HG02798 (cell line): ENCODE measurements around the gene RRN3.
"Not testable (repeated sequence)": the region's sequence is repeated elsewhere in the genome, so short reads cannot be mapped to it uniquely, and the experiment has no call there.

Source experiments
- ATAC-seq: cut with Tn5 transposase; IDR thresholded peaks from one replicate; pipeline ENCODE4 v1.9.1; 2021; ENCODE audit warnings: mild to moderate bottlenecking; ENCODE audit not compliant: unreplicated experiment, poor library complexity

The RRN3 gene

GRCh38 chr16:15052747-15053476 is 41.2 kb downstream of the RRN3 start:
- ATAC-seq: no peak

GRCh38 chr16:15051387-15051951 is 42.6 kb downstream of the RRN3 start:
- no peak for ATAC-seq

- ATAC-seq: not testable (repeated sequence)
These were observed 43.6 kb downstream of the RRN3 start for GRCh38 chr16:15050440-15050839.

- no peak for ATAC-seq
These were observed 44.4 kb downstream of the RRN3 start for GRCh38 chr16:15049581-15050180.

GRCh38 chr16:15046692-15047376 is 47.2 kb downstream of the RRN3 start:
- no peak for ATAC-seq

- ATAC-seq: not testable (repeated sequence)
These were observed 48.8 kb downstream of the RRN3 start for GRCh38 chr16:15045270-15045669.

GRCh38 chr16:15044286-15044685 is 49.8 kb downstream of the RRN3 start:
- ATAC-seq: no peak

- no peak for ATAC-seq
These were observed 50.7 kb downstream of the RRN3 start for GRCh38 chr16:15043344-15043743.

- no peak for ATAC-seq
These were observed 52.6 kb downstream of the RRN3 start for GRCh38 chr16:15041271-15042004.

GRCh38 chr16:15038689-15039088 is 55.4 kb downstream of the RRN3 start:
- ATAC-seq: no peak

- ATAC-seq: no peak
These were observed 56.3 kb downstream of the RRN3 start for GRCh38 chr16:15037745-15038144.

GRCh38 chr16:15037003-15037402 is 57.1 kb downstream of the RRN3 start:
- no peak for ATAC-seq

- ATAC-seq: no peak
These were observed 58.8 kb downstream of the RRN3 start for GRCh38 chr16:15035163-15035729.

- ATAC-seq: no peak
These were observed 59.6 kb downstream of the RRN3 start for GRCh38 chr16:15034266-15035162.

- no peak for ATAC-seq
These were observed 60.8 kb downstream of the RRN3 start for GRCh38 chr16:15033309-15033707.

GRCh38 chr16:15032547-15033308 is 61.3 kb downstream of the RRN3 start:
- ATAC-seq: no peak

- ATAC-seq: no peak
These were observed 62.5 kb downstream of the RRN3 start for GRCh38 chr16:15031586-15031985.

- no peak for ATAC-seq
These were observed 62.9 kb downstream of the RRN3 start for GRCh38 chr16:15031179-15031578.
